ENCODE measurements around the gene MUS81. TPM values are rescaled to one million over a fixed set of nuclear protein-coding genes. Genes with fewer than 3 reads are reported as not detected.

The MUS81 gene
- total and polyA plus RNA-seq, 2 donors (not counting 3 experiments of a cell fraction or from before 2014, with no cell fraction given), result 57.9 to 76.9 TPM

- Histone ChIP-seq H3K79me2 (ENCODE audit: control insufficient read depth, insufficient read depth, low read length) (peaks cover 6% of the 10 kb centered on the region), H3K9me3 (replicated peaks; ENCODE audit: control insufficient read depth, insufficient read depth, low read length) (no peaks in the 10 kb centered on the region), H3K27ac (ENCODE audit: insufficient read depth, low read depth, low read length) (no peak overlapping the region), H3K4me1 (ENCODE audit: control insufficient read depth, extremely low read depth, insufficient read depth, low read length) (peaks cover 6% of the 10 kb centered on the region), H4K20me1 (replicated peaks; ENCODE audit: control insufficient read depth, extremely low read depth, insufficient read depth, low read length) (no peaks in the 10 kb centered on the region), H3K9ac (replicated peaks; ENCODE audit: extremely low read depth, insufficient read depth, low read length) (no peak overlapping the region), H3K27me3 (ENCODE audit: control insufficient read depth in 2 of 2, insufficient read depth in 2 of 2, low read length in 2 of 2) (no peaks in the 10 kb centered on the region), H2AFZ (ENCODE audit: low read depth, low read length) (no peak overlapping the region), H3K9me1 (replicated peaks; ENCODE audit: control insufficient read depth, extremely low read depth, insufficient read depth, low read length) (no peaks in the 10 kb centered on the region), H3K4me3 (replicated peaks in 1 of 3; ENCODE audit: insufficient read depth in 1 of 3, low read depth in 1 of 3, low read length in 3 of 3) (no peak overlapping the region), H3K4me2 (ENCODE audit: insufficient read depth, low read length) (no peak overlapping the region), H3K36me3 (ENCODE audit: control insufficient read depth in 2 of 2, extremely low read depth in 1 of 2, insufficient read depth in 2 of 2, low read length in 2 of 2) (peaks cover 4 to 30% of the 10 kb centered on the region in 2 experiments)
- DNase-seq (ENCODE audit: low read depth, low spot score) (no peak), FAIRE-seq (no peak)
- CTCF ChIA-PET, result interaction anchor here (1.1 to 1.8 kb wide), 2 partner anchors 22 to 103 kb away, joined by 3 to 4 read pairs; partner anchors contain the start of gene MUS81
- intact Hi-C loops (cut with micrococcal nuclease), result no loop called here
- no TSS peak for BruUV-seq (replicated peaks)
- POLR2A ChIA-PET, result interaction anchor here (0.5 kb wide), 1 partner anchor 373 kb away, joined by 4 read pairs; no protein-coding TSS in a partner anchor
- dilution Hi-C loops (cut with MboI; ENCODE audit: extremely low pct_ligation_motif_present, low sequenced_read_pairs), result no loop called here
- TF ChIP-seq EZH2 (IDR thresholded peaks at IDR 0.05; ENCODE audit: borderline replicate concordance, low read depth, low read length, severe bottlenecking) (no peak), POLR2A (IDR thresholded peaks at IDR 0.05; ENCODE audit: low read depth, low read length) (no peak), MYC (IDR thresholded peaks at IDR 0.05; ENCODE audit: low read depth, low read length) (no peak), JUN (IDR thresholded peaks at IDR 0.05; ENCODE audit: borderline replicate concordance, insufficient read depth, insufficient read length, low read depth) (no peak), FOS (IDR thresholded peaks at IDR 0.05; ENCODE audit: borderline replicate concordance, insufficient read depth, low read length) (no peak)
Observed at GRCh38 chr11:65882120-65883057, 22.2 kb downstream of the MUS81 start.

Measured in endothelial cell of umbilical vein (primary cell).